ENCODE measurements around the gene GBF1. TPM values are rescaled to one million over a fixed set of nuclear protein-coding genes. Genes with fewer than 3 reads are reported as not detected.

Gene GBF1
- total RNA-seq, 4 donors from 2014 or later, result 10.9 to 45.4 (median 23.9) TPM

GRCh38 chr10:102261196-102261595 lies 15.9 kb downstream of the GBF1 start:
- no peak for TF ChIP-seq POLR2A (IDR thresholded peaks at IDR 0.05)
- no peak for TF ChIP-seq CTCF (IDR thresholded peaks at IDR 0.05)

GRCh38 chr10:102261842-102262241 lies 16.5 kb downstream of the GBF1 start:
- no peak for TF ChIP-seq POLR2A (IDR thresholded peaks at IDR 0.05)
- TF ChIP-seq CTCF (IDR thresholded peaks at IDR 0.05), result no peak
- Histone ChIP-seq H3K4me3 (no peak overlapping the region), H3K4me1 (no peaks in the 10 kb centered on the region), H3K9me3 (no peaks in the 10 kb centered on the region), H3K27me3 (no peaks in the 10 kb centered on the region), H3K36me3 (no peaks in the 10 kb centered on the region), H3K27ac (no peak overlapping the region)
- DNase-seq, result no peak
- intact Hi-C loops (cut with DNase I; ENCODE audit: low total_unique reads), result no loop called here

More at GRCh38 chr10:102261196-102261595, 15.9 kb downstream of the GBF1 start:
- no peak for DNase-seq
- Histone ChIP-seq H3K4me3 (no peak overlapping the region), H3K27ac (no peak overlapping the region), H3K9me3 (no peaks in the 10 kb centered on the region), H3K4me1 (no peaks in the 10 kb centered on the region), H3K36me3 (no peaks in the 10 kb centered on the region), H3K27me3 (no peaks in the 10 kb centered on the region)
- intact Hi-C loops (cut with DNase I; ENCODE audit: low total_unique reads), result no loop called here

- Histone ChIP-seq H3K27ac (no peak overlapping the region), H3K9me3 (no peaks in the 10 kb centered on the region), H3K36me3 (no peaks in the 10 kb centered on the region), H3K4me1 (peaks cover under 1 to 8% of the 10 kb centered on the region in 2 donors), H3K27me3 (no peaks in the 10 kb centered on the region), H3K4me3 (no peak overlapping the region)
- no peak for TF ChIP-seq CTCF (IDR thresholded peaks at IDR 0.05)
- no peak for TF ChIP-seq POLR2A (IDR thresholded peaks at IDR 0.05)
- DNase-seq, result no peak
- intact Hi-C loops (cut with DNase I; ENCODE audit: low total_unique reads), result no loop called here
These were observed 17.5 kb downstream of the GBF1 start for GRCh38 chr10:102262744-102263370.

GRCh38 chr10:102264371-102264770 lies 19.0 kb downstream of the GBF1 start:
- no peak for DNase-seq
- no peak overlapping the region for H3K4me3 ChIP-seq
- H3K4me1 ChIP-seq, result peaks cover 8% of the 10 kb centered on the region in 2 donors
- intact Hi-C loops (cut with DNase I; ENCODE audit: low total_unique reads), result no loop called here
- H3K36me3 ChIP-seq, result no peaks in the 10 kb centered on the region
- no peaks in the 10 kb centered on the region for H3K9me3 ChIP-seq
- H3K27ac ChIP-seq, result no peak overlapping the region
- no peak for TF ChIP-seq CTCF (IDR thresholded peaks at IDR 0.05)
- no peak for TF ChIP-seq POLR2A (IDR thresholded peaks at IDR 0.05)
- H3K27me3 ChIP-seq, result no peaks in the 10 kb centered on the region

- no peaks in the 10 kb centered on the region for H3K27me3 ChIP-seq
- no peak for DNase-seq
- intact Hi-C loops (cut with DNase I; ENCODE audit: low total_unique reads), result no loop called here
- no peak overlapping the region for H3K27ac ChIP-seq
- no peak for TF ChIP-seq CTCF (IDR thresholded peaks at IDR 0.05)
- no peak for TF ChIP-seq POLR2A (IDR thresholded peaks at IDR 0.05)
- no peak overlapping the region for H3K4me3 ChIP-seq
- no peaks in the 10 kb centered on the region for H3K9me3 ChIP-seq
- H3K36me3 ChIP-seq, result no peaks in the 10 kb centered on the region
- H3K4me1 ChIP-seq, result peaks cover 8% of the 10 kb centered on the region in 2 donors
These were observed 21.3 kb downstream of the GBF1 start for GRCh38 chr10:102266670-102267069.

Measured in uterus (tissue), 4 donors.